Tibial artery (tissue), 4 donors: Measurements from ENCODE around the gene ZNF697.

Experiments
- DNase-seq, 2 donors: peaks; one replicate each; pipeline ENCODE4 v3.0.0-alpha.2; 2019
- H3K27ac ChIP-seq, 2 donors: fragments of 200-600 bp; sonication (generic) in 1 of 2; 1 replicate in 1 of 2; 2 replicates in 1 of 2; pipeline ENCODE4 v1.5.1; 2018 to 2019; ENCODE audit warnings: mild to moderate bottlenecking in 1 of 2
- H3K27me3 ChIP-seq, 2 donors: fragments of 200-600 bp; sonication (generic) in 1 of 2; one replicate each; pipeline versions ENCODE4 v1.5.1 to v1.6.0; 2016 to 2019
- H3K36me3 ChIP-seq, 3 donors: fragments of 200-600 bp; sonication (generic) in 2 of 3; one replicate each; pipeline ENCODE4 v1.5.1; 2016 to 2019; ENCODE audit warnings: mild to moderate bottlenecking in 2 of 3
- H3K4me1 ChIP-seq, 4 donors: fragments of 200-600 bp; sonication (generic) in 2 of 4; 1 replicate in 3 of 4; 2 replicates in 1 of 4; pipeline ENCODE4 v1.5.1; 2016 to 2019
- H3K4me3 ChIP-seq, 2 donors: fragments of 200-600 bp; sonication (generic) in 1 of 2; 1 replicate in 1 of 2; 2 replicates in 1 of 2; pipeline ENCODE4 v1.5.1; 2018 to 2019; ENCODE audit warnings: mild to moderate bottlenecking in 2 of 2
- H3K9me3 ChIP-seq, 3 donors: fragments of 200-600 bp; sonication (generic) in 1 of 3; one replicate each; pipeline ENCODE4 v1.5.1; 2016 to 2019
- intact Hi-C: fragments of 100-400 bp; cut with DNase I; formaldehyde crosslinking; loops from one replicate; pipeline ENCODE4 v1.15.0; 2023; ENCODE audit warnings: low total_unique reads
- TF ChIP-seq, protein P1 (sequence below), 2 experiments: fragments of 200-600 bp in 1 of 2; fragments of 450-650 bp in 1 of 2; IDR thresholded peaks; one replicate each; pipeline ENCODE4 v1.5.1; 2017 to 2019; ENCODE audit warnings: antibody characterized with exemption in 2 of 2, mild to moderate bottlenecking in 1 of 2, moderate library complexity in 1 of 2

The ZNF697 gene

DNA sequence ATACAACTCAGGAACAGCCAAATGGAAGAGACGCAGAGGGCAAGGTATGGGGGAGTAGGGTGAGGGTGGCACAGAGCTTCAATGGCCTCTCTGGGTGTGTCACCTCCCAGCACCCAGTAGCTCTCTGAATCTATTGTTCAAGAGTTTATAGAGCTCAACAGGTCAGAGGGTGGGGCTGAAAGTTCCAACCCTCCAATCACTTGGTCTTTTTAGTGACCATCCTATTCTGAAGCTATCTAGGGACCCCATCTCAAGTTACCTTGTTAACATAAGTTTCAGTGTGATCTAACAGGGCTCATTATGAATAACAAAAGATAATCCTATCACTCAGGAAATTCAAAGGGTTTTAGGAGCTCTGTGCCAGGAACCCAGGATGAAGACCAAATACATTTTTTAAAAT, 31.2 kb upstream of the ZNF697 start:
- no peaks in the 10 kb centered on the region for H3K9me3 ChIP-seq
- no peaks in the 10 kb centered on the region for H3K27me3 ChIP-seq
- no peak for DNase-seq
- H3K4me1 ChIP-seq, result peaks cover 0 to 5% (median 2%) of the 10 kb centered on the region in 4 donors
- no peak overlapping the region for H3K4me3 ChIP-seq
- H3K36me3 ChIP-seq, result no peaks in the 10 kb centered on the region
- intact Hi-C loops, result no loop called here
- H3K27ac ChIP-seq, result no peak overlapping the region
- TF ChIP-seq, protein P1, sequence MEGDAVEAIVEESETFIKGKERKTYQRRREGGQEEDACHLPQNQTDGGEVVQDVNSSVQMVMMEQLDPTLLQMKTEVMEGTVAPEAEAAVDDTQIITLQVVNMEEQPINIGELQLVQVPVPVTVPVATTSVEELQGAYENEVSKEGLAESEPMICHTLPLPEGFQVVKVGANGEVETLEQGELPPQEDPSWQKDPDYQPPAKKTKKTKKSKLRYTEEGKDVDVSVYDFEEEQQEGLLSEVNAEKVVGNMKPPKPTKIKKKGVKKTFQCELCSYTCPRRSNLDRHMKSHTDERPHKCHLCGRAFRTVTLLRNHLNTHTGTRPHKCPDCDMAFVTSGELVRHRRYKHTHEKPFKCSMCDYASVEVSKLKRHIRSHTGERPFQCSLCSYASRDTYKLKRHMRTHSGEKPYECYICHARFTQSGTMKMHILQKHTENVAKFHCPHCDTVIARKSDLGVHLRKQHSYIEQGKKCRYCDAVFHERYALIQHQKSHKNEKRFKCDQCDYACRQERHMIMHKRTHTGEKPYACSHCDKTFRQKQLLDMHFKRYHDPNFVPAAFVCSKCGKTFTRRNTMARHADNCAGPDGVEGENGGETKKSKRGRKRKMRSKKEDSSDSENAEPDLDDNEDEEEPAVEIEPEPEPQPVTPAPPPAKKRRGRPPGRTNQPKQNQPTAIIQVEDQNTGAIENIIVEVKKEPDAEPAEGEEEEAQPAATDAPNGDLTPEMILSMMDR (IDR thresholded peaks at IDR 0.05), result no peak

DNA sequence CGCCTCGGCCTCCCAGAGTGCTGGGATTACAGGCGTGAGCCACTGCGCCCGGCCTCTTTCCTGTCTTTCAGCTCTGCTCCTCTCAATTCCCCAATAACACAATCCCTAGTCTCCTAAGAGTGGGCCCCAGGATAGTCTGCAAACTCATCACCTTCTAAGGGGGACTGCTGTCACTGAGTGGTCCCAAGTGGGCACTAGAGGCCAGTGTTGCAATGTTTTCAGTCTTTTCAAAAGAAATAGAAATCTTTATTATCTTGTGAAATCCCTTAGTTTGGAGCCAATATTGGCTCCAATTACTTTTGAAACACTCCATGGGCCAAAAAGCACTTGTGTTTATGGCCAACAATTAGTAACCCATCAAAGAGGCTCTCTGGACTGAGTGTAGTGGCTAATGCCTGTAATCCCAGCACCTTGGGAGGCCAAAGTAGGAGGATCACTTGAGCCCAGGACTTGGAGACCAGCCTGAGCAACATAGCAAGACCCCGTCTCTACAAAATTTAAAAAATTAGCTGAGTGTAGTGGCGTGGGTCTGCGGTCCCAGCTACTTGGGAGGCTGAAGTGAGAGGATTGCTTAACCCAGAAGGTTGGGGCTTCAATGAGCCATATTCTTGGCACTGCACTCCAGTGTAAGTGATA, 28.6 kb upstream of the ZNF697 start:
- peaks cover 0 to 5% (median 2%) of the 10 kb centered on the region in 4 donors for H3K4me1 ChIP-seq
- intact Hi-C loops, result no loop called here
- no peak overlapping the region for H3K4me3 ChIP-seq
- no peaks in the 10 kb centered on the region for H3K27me3 ChIP-seq
- TF ChIP-seq, protein P1 (IDR thresholded peaks at IDR 0.05), result no peak
- H3K27ac ChIP-seq, result no peak overlapping the region
- no peaks in the 10 kb centered on the region for H3K36me3 ChIP-seq
- peak; percentile 57 to 73 for DNase-seq
- H3K9me3 ChIP-seq, result no peaks in the 10 kb centered on the region

DNA sequence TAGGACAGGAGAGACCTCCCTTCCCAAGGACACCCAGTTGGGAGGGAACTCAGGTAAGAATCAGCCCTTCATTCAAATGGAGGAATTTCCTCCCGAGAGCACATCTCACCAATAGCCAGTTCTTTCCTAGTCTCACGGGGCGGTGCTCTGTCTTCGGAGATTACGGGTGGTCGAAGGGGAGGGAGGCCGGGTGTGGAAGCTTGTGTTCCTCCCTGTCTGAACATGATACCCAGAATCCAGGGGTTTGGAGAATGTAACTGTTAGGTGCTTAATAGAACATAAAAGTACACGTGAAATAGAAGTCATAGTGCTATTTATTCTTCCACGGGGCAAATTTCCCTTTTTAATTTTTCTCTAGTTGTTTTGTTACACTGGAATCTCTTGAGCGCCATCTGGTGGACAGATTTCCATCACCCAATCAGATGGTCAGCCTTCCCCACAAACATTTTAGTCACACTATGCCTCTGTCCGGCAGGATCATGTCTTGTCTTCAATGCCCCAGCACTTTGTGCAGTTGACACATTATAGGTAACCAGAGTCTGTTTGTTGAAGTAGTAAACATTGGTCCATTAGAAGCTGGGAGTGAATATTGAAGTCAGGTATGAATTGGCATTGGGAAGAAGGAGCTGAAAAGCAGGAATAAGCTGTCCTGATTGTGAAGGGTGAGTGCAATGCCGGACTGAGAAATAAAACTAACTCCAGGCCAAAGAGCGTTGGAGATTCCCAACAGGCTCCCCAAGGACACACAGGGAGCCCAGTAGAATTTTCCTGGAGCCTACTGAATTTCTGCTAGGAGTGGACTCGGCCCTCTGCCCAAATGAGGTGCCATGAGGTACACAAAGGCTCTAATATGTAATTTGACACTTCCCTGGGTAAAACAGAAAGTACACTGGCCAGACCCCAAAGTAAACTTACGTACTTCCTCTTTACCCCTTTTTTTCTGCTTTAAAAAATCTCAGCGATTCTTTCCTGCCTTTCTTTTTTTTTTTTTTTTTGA, 27.6 kb upstream of the ZNF697 start:
- TF ChIP-seq, protein P1 (IDR thresholded peaks at IDR 0.05), result peak; percentile 83 to 86
- DNase-seq, result peak; percentile 88 to 95
- Histone ChIP-seq H3K4me3 (peak overlapping the region; percentile 43 to 46), H3K9me3 (no peaks in the 10 kb centered on the region), H3K4me1 (peaks cover 0 to 5% (median 2%) of the 10 kb centered on the region in 4 donors), H3K27me3 (no peaks in the 10 kb centered on the region), H3K27ac (peak overlapping the region; percentile 25 to 33), H3K36me3 (no peaks in the 10 kb centered on the region)
- intact Hi-C loops, result no loop called here

DNA sequence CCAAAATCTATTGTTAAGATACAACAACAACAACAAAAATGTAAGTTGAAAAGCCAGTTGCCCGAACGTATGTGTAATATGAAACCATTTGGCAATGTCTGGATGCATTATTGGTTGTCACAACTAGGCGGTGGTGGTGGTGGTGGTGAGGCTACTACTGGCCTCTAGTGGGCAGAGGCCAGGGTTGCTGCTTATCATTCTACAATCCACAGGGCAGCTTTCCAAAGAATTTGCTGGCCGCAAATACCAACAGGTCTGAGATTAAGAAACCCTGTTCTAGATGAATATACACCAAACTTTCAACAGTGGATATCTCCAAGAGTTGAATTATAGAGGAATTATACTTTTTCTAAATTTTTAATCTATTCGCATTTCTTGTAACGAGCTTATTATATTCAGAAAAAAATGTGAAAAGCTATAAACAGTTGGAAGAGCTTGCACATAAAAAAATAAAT, 26.8 kb upstream of the ZNF697 start:
- intact Hi-C loops, result no loop called here
- peak overlapping the region; percentile 25 to 33 for H3K27ac ChIP-seq

DNA sequence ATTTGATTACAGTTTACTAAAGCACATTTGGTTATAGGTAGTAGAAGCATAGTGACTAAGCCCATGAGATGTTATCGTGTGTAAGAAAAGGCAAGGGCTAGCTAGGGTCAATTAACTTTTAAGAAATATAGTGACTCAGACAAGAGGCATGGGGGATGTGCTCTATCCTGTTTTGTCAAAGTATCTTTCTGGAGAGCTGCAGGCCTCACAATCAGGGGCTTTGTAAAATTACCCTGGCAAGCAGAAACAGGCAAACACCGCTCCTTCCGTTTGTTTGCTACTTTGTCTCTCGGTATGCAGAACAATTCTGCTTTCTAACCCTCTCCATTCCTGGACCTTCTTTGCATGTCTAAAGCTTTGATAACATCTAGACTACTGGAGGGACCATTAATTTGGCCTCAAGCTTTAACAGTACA, 26.1 kb upstream of the ZNF697 start:
- Histone ChIP-seq H3K27ac (no peak overlapping the region), H3K9me3 (no peaks in the 10 kb centered on the region), H3K36me3 (no peaks in the 10 kb centered on the region), H3K27me3 (no peaks in the 10 kb centered on the region), H3K4me3 (no peak overlapping the region), H3K4me1 (peaks cover 0 to 5% (median 2%) of the 10 kb centered on the region in 4 donors)
- DNase-seq, result no peak
- intact Hi-C loops, result no loop called here
- TF ChIP-seq, protein P1 (IDR thresholded peaks at IDR 0.05), result no peak

More for the DNA sequence above, 26.8 kb upstream of the ZNF697 start:
- Histone ChIP-seq H3K36me3 (no peaks in the 10 kb centered on the region), H3K9me3 (no peaks in the 10 kb centered on the region), H3K4me1 (peaks cover 0 to 5% (median 2%) of the 10 kb centered on the region in 4 donors), H3K27me3 (no peaks in the 10 kb centered on the region), H3K4me3 (peak overlapping the region; percentile 43 to 46)
- TF ChIP-seq, protein P1 (IDR thresholded peaks at IDR 0.05), result no peak
- DNase-seq, result no peak
